Central memory CD4-positive, alpha-beta T cell (primary cell): ENCODE measurements around the gene AVP.

ENCODE experiments used
- DNase-seq: peaks from one replicate; pipeline ENCODE4 v3.0.0; 2022

The AVP gene

DNA sequence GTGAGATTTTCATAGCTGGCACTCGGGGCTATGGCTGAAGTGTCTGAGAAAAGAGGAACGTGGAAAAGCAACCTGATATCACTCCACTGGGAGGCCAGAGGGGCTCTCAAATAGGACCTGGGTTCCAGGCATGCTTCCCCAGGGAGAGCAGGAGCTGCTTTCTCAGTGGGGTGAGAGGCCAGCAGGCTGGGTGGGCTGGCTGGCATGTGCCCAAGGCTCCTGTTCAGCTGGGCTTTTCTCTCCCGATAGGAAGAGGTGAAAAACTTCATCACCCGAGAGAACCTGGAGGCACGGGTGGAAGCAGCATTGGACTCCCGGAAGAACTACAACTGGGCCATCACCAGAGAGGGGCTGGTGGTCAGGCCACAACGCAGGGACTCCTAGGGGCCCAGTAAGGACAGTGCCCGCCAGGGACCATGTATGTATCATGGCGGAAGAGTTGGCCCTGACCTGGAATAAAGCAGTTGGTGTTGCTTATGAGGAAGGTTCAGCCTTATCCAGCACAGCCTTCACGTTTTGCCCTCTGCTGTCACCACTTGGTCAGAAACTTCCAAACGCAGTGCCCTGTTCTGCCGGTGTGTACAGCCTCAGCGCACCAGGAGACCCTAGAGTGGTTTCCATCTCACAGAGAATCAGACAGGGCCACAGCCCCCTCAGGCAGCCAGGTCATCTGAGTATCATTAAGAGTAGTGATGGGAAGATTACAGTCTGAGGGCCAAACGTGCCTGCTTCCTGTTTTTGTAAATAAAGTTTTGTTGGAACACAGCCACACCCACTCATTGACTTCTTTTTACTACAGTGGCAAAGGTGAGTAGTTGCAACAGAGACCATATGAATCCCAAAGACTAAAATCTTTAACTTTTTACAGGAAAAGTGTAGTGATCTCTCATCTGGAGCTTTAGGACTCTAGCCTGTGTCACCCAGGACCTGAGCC, 36.8 kb downstream of the AVP start:
- DNase-seq: no peak

DNA sequence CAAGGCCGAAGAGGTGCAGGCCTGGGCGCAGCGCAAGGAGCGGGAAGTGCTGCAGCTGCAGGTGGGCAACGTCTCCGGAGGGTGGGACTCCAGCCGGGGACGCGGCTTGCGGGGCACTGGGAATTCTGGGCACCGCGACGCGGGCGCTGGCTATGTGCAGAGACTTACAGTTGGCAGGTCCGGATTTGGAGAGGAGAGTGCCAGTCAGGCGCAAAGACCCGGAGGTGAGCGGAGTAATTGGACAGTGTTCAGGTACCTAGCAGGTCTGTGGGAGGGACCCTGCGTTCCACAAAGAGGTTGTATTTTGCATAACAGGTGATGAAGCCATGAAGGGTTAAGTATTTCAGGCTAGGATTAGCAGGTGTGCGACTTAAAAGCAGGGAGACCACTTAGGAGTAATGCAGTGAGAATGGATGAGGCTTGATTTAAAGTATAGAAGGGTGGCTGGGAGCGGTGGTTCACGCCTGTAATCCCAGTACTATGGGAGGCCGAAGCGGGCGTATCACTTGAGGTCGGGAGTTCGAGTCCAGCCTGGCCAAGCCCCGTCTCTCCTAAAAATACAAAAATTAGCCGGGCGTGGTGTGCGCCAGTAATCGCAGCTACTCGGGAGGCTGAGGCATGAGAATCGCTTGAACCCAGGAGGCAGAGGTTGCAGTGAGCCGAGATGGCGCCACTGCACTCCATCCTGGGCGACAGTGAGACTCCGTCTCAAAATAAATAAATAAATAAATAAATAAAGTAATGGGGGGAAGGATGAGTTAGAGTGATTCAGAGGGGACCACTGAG, 37.7 kb downstream of the AVP start:
- DNase-seq: no peak

DNA sequence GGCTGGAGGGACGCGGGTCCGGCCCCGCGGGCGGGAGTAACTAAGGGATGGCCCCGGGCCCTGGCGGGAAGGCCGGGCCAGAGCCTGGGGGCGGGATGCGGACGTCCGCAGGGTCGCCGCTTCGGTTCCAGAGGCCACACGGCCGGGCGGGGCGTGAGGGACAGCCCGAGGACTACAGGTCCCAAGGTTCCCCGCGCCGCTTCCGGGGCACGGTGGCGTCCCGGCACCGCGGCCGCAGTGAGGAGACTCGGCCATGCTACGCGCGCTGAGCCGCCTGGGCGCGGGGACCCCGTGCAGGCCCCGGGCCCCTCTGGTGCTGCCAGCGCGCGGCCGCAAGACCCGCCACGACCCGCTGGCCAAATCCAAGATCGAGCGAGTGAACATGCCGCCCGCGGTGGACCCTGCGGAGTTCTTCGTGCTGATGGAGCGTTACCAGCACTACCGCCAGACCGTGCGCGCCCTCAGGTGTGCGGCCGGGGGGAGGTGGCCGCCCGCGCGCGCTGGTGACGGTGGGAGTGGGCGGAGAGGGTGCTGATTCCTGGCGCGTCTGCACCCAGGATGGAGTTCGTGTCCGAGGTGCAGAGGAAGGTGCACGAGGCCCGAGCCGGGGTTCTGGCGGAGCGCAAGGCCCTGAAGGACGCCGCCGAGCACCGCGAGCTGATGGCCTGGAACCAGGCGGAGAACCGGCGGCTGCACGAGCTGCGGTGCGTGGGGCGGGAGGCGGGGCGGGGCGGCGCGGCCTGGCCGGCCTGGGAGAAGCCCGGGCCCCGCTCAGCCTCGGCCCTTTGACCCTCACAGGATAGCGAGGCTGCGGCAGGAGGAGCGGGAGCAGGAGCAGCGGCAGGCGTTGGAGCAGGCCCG, 38.5 kb downstream of the AVP start, which contains the start of gene MRPS26:
TSS of gene MRPS26 (plus strand) at position 237 of the 861 bp plus-strand sequence. CDS start at position 254, 17 bp downstream.
- peak; percentile 71 for DNase-seq

DNA sequence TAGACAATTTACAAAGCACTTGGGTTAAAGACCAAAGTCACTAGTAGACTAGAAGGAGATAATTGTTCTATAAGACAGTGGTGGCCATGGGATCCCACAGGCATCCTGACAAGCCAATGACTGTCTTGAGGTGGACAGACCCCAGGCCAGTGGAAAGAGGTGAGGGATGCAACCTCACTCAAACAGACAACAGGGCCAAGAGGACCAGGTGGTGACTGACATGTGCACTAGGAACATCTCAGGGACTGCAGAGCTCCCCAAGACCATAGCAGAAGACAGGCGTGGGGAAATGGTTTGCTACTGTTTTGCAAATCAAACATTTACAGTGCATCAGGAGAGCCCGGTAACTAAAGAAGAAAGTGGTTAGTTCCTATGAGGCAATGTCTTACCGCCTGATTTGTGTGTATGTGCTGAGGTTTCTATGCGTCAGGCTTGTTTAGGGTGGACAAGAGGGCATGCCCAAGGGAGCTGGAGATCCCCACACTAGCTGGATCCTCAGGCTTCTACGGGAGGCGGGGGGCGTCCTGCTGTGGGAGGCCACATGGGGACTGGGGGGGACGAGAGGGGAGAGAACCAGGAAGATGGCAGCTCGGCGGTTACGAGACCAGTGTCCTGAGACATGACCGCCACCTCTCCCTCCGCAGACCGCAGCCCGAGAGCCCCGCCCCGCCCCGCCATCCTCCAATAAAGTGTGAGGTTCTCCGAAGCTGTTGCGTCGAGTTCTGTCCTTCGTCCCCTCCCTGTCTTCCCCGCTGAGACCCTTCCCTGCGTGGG, 39.3 kb downstream of the AVP start:
- DNase-seq: peak; percentile 21

DNA sequence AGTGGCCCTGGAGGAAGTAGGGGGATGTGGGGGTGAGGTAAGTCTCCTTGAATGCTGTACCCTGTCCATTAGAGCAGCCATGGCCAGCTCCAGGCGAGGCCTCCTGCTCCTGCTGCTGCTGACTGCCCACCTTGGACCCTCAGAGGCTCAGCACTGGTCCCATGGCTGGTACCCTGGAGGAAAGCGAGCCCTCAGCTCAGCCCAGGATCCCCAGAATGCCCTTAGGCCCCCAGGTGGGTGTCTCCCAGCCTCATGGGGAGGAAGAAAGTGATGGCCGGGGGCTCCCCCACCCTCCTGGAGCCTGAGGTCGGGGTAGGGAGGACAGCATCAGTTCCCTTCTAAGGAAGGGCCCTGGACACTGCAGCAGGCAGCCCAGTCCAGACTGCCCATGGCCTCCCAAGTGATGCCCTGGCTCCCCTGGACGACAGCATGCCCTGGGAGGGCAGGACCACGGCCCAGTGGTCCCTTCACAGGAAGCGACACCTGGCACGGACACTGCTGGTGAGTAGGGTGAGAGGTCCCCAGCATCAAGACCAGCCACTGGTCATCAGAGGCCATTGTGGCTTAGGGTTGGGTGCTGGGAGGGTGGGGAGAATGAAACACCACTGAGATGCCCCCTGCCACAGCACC, 40.1 kb downstream of the AVP start:
- DNase-seq: no peak

DNA sequence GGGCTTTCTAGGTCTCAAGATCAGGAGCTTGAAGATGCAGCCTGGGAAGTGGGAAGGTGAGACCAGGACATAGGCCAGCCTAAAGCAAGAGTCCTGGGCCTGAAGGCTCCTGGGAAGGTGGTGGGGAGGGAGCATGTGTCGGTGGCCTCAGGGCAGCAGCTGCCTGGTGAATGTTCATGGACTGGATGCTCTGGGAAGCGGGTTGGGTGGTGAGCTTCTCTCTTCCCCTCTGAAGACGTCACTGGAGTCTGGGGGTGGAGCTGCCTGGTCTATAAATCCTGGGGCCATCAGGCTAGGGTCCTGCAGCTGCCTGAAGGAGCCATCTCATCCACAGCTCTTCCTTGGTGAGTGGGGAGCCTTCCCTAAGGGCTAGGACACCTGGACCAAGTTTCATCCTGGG, 41.2 kb downstream of the AVP start, which contains the start of gene GNRH2:
TSS of gene GNRH2 (plus strand) at position 301 of the 400 bp plus-strand sequence. CDS start 793 bp downstream, outside the sequence.
- no peak for DNase-seq

GRCh38 chr20:3042625-3043024, 41.9 kb downstream of the AVP start:
- no peak for DNase-seq

DNA sequence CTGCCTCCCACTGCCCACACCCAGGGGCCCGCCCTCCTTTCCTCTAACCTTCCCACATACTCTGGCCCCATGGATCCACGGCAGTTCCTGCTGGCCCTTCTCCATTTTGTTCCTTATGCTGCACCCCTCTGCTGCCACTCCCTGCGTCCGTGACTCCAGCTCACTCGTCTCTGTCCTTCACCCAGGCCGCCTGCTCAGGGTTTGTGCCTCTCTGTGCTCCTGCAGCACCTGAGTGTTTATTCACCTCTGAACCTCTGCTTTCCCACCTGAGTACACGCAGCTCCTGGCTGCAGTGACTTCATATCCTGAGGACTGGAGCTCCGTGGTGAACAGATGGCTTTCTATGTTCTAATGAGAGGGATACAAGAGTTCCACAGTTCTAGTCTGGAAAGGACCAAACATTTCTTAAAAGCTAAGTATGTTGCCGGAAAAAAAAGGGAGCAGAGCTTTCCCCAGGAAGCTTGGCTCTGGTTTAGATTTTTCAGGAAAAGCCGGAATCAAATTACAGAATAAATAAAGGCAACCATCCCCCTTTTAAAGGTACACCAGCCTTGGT, 42.6 kb downstream of the AVP start:
- no peak for DNase-seq

GRCh38 chr20:3040086-3040485, 44.4 kb downstream of the AVP start:
- DNase-seq: no peak

GRCh38 chr20:3039426-3039825, 45.1 kb downstream of the AVP start:
- no peak for DNase-seq

GRCh38 chr20:3038454-3038853, 46.1 kb downstream of the AVP start:
- no peak for DNase-seq

DNA sequence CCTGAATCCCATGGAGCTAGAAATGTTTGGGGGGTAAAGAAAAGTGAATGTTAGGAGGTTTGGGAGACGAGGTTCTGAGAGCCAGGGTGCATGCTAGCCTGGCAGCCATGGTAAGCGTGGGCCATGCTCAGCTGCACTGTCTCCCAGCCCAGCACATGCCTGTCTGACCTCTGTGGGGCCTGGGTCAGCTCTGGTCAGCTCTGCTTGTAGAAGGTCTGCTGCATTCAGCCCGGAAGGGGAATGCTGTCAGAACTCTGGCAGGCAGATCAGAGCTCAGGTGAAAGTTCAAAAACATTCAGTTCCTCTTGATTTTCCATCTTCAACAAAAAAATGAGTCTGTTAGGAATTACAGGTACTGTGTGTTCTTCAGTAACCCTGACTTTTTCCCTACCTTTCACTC, 46.9 kb downstream of the AVP start:
- DNase-seq: no peak

- DNase-seq: no peak
Observed at GRCh38 chr20:3032624-3033023, 51.9 kb downstream of the AVP start.
